Progenitor cell of endocrine pancreas (in vitro differentiated cells): ENCODE data around the gene COG4. TPM values are rescaled to one million over a fixed set of nuclear protein-coding genes. Genes with fewer than 3 reads are reported as not detected.

Experiments
- DNase-seq: peaks from one replicate; pipeline ENCODE4 v3.0.0; 2021; ENCODE audit warnings: low spot score; ENCODE audit not compliant: unreplicated experiment
- H3K27ac Mint-ChIP-seq: 2 replicates; pipeline ENCODE4 v1.8.0; 2021; ENCODE audit warnings: mild to moderate bottlenecking, moderate library complexity, mixed read lengths
- H3K27me3 Mint-ChIP-seq: 2 replicates; pipeline ENCODE4 v1.8.0; 2021; ENCODE audit warnings: mixed read lengths
- H3K36me3 Mint-ChIP-seq: 2 replicates; pipeline ENCODE4 v1.8.0; 2022; ENCODE audit warnings: mixed read lengths; ENCODE audit not compliant: insufficient read depth
- H3K4me1 Mint-ChIP-seq: 2 replicates; pipeline ENCODE4 v1.8.0; 2021; ENCODE audit warnings: low read depth, mixed read lengths
- H3K4me3 Mint-ChIP-seq: 2 replicates; pipeline ENCODE4 v1.8.0; 2021; ENCODE audit warnings: low read depth, mild to moderate bottlenecking, moderate library complexity, mixed read lengths
- H3K9me3 Mint-ChIP-seq: 2 replicates; pipeline ENCODE4 v1.8.0; 2021; ENCODE audit warnings: low read depth, mixed read lengths
- total RNA-seq: library from RNA; stranded (reverse); gene quantifications from 2 replicates; pipeline ENCODE4 v1.2.1, GENCODE V29; 2021
- TF ChIP-seq, protein P1 (sequence below): fragments of 200-600 bp; sonication (generic); IDR thresholded peaks from one replicate; pipeline ENCODE4 v1.5.0; 2021; ENCODE audit warnings: antibody characterized with exemption, mild to moderate bottlenecking; ENCODE audit not compliant: unreplicated experiment

Gene COG4
- total RNA-seq, 1 donor from 2014 or later: 75.9 TPM

DNA sequence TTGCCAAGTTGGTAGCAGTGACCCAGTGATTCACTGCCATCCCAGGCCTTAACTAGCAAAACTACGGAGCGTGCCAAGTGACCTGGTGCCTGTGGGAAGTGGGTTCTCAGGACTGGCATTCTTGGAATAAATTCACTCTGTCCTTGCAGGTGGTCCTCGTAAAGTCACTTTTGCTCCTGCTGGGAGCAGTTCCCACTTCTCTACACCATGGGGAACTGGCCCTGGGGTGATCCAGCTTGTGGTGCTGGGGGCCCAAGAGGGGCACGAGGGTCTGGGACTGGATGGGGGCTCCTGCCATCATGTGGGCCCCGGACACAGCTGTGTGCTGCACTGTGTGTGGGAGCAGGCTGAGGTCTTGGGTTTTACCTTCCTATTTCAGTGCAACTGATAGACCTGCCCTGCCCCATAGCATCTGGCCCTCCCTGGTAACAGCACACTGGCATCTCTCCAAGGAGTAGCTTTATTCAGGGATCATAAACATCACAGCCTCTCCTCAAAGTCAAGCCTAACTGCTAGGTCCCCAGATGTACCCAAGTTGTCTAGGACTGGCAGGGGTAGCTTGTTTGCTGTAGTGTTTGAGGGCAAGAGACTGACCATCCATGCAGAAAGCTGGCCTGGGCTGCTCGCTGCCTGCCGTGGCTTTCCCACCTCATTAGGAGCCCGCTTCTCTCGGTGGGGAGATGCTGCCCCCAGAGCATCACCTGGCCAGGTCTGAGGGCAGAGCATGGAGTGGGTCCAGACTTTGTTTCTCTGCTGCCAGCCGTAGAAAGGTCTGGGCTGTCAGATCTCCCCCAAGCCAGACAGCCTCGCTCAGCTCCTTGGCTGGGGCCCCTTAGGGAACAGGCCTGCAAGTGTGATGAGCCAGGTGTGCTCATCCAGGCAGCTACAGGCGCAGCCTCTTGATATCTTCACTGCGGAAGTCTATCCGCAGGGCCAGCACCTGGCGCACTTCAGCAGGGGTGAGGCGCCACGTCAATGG lies 42.9 kb downstream of the COG4 start:
- no peak for DNase-seq
- Mint-ChIP-seq H3K36me3 (peaks cover 1% of the 10 kb centered on the region), H3K27me3 (no peaks in the 10 kb centered on the region), H3K4me1 (no peaks in the 10 kb centered on the region), H3K9me3 (no peaks in the 10 kb centered on the region), H3K27ac (no peak overlapping the region), H3K4me3 (no peak overlapping the region)
- TF ChIP-seq, protein P1, sequence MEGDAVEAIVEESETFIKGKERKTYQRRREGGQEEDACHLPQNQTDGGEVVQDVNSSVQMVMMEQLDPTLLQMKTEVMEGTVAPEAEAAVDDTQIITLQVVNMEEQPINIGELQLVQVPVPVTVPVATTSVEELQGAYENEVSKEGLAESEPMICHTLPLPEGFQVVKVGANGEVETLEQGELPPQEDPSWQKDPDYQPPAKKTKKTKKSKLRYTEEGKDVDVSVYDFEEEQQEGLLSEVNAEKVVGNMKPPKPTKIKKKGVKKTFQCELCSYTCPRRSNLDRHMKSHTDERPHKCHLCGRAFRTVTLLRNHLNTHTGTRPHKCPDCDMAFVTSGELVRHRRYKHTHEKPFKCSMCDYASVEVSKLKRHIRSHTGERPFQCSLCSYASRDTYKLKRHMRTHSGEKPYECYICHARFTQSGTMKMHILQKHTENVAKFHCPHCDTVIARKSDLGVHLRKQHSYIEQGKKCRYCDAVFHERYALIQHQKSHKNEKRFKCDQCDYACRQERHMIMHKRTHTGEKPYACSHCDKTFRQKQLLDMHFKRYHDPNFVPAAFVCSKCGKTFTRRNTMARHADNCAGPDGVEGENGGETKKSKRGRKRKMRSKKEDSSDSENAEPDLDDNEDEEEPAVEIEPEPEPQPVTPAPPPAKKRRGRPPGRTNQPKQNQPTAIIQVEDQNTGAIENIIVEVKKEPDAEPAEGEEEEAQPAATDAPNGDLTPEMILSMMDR: no peak

DNA sequence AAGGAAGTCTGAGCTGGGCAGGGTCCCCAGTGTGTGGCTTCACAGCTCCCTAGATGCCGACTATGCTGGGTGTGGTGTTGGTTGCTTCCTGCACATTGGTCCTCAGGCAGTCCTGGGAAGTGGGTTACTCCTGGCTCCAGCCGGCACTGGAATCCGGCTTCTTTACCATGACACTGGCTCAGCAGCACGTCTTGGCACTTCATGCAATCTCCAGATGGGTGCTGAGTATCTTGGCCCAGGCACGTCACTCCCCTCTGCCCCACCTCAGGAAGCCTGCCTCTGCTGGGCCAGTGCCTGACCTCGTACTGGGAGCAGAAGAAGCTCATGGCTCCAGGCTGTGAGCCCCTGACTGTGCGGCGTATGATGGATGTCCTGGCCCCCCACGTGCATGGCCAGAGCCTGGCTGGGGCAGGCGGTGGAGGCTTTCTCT lies 44.4 kb downstream of the COG4 start:
- Mint-ChIP-seq H3K27me3 (no peaks in the 10 kb centered on the region), H3K9me3 (no peaks in the 10 kb centered on the region), H3K4me1 (no peaks in the 10 kb centered on the region), H3K27ac (no peak overlapping the region), H3K4me3 (no peak overlapping the region), H3K36me3 (peaks cover 1% of the 10 kb centered on the region)
- TF ChIP-seq, protein P1: no peak
- no peak for DNase-seq

DNA sequence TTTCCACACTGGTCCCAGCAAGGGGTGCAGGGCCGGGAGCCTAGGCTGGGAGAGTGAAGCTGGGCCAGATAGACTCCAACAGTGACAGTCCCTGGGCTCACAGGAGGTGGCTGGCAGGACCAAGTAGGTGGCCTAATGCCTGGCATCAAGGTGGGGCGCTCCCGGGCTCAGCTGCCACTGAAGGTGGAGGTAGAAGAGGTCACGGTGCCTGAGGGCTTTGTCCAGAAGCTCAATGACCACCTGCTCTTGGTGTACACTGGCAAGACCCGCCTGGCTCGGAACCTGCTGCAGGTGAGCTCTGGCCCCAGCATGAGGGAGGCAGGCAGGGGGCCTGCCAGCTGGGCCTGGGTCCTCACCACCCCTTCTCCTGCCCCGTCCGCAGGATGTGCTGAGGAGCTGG lies 45.2 kb downstream of the COG4 start:
- H3K4me3 Mint-ChIP-seq: no peak overlapping the region
- H3K36me3 Mint-ChIP-seq: peaks cover 1% of the 10 kb centered on the region
- no peaks in the 10 kb centered on the region for H3K9me3 Mint-ChIP-seq
- peak overlapping the region; percentile 20 for H3K27ac Mint-ChIP-seq
- DNase-seq: no peak
- H3K27me3 Mint-ChIP-seq: no peaks in the 10 kb centered on the region
- TF ChIP-seq, protein P1: no peak
- no peaks in the 10 kb centered on the region for H3K4me1 Mint-ChIP-seq

DNA sequence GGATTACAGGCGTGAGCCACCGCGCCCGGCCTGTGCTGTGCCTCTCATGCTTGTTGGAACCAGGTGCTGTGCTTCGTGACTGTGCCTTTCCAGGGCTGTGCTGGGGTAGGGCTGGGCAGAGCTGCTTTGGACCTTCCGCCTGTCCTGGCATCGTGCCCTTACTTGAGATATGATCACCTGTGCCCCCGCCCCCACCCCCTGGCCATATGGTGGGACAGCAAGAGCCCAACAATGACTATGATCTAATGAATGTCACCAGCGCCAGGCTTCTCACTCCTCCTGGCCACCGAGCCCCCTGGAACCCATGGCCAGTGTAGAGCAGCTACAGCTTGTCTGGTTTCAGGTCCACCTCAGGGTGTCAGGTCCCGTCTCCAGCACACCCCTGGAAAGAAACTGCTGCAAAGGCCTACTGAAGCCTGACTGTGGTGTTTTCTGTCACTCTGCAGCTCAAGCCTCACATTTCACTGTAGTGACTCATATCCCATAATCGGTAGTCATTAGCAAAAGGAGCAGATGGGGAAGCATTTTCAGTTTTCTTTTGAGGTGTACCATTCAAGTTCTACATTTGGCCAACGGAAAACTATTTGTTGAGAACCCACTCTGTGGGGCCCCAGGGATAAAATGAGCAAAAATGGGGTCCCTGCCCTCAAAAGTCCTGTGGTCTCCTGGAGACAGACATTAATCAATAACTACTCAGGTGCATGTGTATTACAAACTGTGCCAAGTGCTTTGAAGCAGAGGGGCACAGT lies 46.9 kb downstream of the COG4 start:
- DNase-seq: no peak
- no peak overlapping the region for H3K4me3 Mint-ChIP-seq
- H3K36me3 Mint-ChIP-seq: peaks cover 1% of the 10 kb centered on the region
- no peaks in the 10 kb centered on the region for H3K27me3 Mint-ChIP-seq
- H3K4me1 Mint-ChIP-seq: no peaks in the 10 kb centered on the region
- H3K9me3 Mint-ChIP-seq: no peaks in the 10 kb centered on the region
- H3K27ac Mint-ChIP-seq: peak overlapping the region; percentile 62
- TF ChIP-seq, protein P1: no peak
